Panc1 (cell line): ENCODE results near the gene LRP1B.

ENCODE experiments used
- CTCF ChIP-seq: fragments of 450-650 bp; IDR thresholded peaks from 2 replicates; pipeline ENCODE4 v1.5.1; 2017; ENCODE audit warnings: mild to moderate bottlenecking
- POLR2AphosphoS5 ChIP-seq: IDR thresholded peaks from 2 replicates; pipeline ENCODE4 v1.6.1; 2012; ENCODE audit warnings: mild to moderate bottlenecking, low read depth, low read length, moderate library complexity
- REST ChIP-seq, 2 experiments: IDR thresholded peaks; 2 replicates each; pipeline ENCODE4 v1.6.1; 2011 to 2012; ENCODE audit warnings: low read depth in 2 of 2, control low read depth in 1 of 2, low read length in 1 of 2, mild to moderate bottlenecking in 1 of 2, moderate library complexity in 1 of 2; ENCODE audit not compliant: insufficient read depth in 1 of 2
- TCF7L2 ChIP-seq: IDR thresholded peaks from 2 replicates; pipeline ENCODE4 v1.6.1; 2011; ENCODE audit warnings: mild to moderate bottlenecking, low read depth, low read length, inconsistent platforms

- TF ChIP-seq CTCF, result no peak
- TF ChIP-seq POLR2AphosphoS5, result no peak
- no peak for TF ChIP-seq REST (IDR thresholded peaks at IDR 0.05; ENCODE audit: insufficient read depth in 1 of 2, low read depth in 2 of 2, low read length in 1 of 2)
- TF ChIP-seq TCF7L2, result no peak
Observed at GRCh38 chr2:140695155-140695554, 1435.7 kb downstream of the LRP1B start.
